ENCODE data around the gene UBN2.
"Not testable (repeated sequence)": the region's sequence is repeated elsewhere in the genome, so short reads cannot be mapped to it uniquely, and the experiment has no call there.

DNA sequence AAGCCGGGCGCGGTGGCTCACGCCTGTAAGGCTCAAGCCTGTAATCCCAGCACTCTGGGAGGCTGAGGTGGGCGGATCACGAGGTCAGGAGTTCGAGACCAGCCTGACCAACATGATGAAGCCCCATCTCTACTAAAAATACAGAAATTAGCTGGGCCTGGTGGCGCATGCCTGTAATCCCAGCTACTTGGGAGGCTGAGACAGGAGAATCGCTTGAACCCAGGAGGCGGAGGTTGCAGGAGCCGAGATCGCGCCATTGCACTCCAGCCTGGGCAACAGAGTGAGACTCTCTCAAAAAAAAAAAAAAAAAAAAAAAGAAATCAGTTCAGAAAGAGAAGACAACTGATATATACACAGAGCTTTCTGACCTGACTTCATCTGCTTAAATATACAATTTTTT is 102.4 kb downstream of the UBN2 start:
- TF ChIP-seq, protein P1, sequence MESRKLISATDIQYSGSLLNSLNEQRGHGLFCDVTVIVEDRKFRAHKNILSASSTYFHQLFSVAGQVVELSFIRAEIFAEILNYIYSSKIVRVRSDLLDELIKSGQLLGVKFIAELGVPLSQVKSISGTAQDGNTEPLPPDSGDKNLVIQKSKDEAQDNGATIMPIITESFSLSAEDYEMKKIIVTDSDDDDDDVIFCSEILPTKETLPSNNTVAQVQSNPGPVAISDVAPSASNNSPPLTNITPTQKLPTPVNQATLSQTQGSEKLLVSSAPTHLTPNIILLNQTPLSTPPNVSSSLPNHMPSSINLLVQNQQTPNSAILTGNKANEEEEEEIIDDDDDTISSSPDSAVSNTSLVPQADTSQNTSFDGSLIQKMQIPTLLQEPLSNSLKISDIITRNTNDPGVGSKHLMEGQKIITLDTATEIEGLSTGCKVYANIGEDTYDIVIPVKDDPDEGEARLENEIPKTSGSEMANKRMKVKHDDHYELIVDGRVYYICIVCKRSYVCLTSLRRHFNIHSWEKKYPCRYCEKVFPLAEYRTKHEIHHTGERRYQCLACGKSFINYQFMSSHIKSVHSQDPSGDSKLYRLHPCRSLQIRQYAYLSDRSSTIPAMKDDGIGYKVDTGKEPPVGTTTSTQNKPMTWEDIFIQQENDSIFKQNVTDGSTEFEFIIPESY (IDR thresholded peaks at IDR 0.05) = not testable (repeated sequence)
- TF ChIP-seq, protein P2, sequence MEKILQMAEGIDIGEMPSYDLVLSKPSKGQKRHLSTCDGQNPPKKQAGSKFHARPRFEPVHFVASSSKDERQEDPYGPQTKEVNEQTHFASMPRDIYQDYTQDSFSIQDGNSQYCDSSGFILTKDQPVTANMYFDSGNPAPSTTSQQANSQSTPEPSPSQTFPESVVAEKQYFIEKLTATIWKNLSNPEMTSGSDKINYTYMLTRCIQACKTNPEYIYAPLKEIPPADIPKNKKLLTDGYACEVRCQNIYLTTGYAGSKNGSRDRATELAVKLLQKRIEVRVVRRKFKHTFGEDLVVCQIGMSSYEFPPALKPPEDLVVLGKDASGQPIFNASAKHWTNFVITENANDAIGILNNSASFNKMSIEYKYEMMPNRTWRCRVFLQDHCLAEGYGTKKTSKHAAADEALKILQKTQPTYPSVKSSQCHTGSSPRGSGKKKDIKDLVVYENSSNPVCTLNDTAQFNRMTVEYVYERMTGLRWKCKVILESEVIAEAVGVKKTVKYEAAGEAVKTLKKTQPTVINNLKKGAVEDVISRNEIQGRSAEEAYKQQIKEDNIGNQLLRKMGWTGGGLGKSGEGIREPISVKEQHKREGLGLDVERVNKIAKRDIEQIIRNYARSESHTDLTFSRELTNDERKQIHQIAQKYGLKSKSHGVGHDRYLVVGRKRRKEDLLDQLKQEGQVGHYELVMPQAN (conservative IDR thresholded peaks at IDR 0.05) = not testable (repeated sequence)
- TF ChIP-seq FOXK2 (IDR thresholded peaks at IDR 0.05); MEF2A (IDR thresholded peaks at IDR 0.05; ENCODE audit: insufficient read depth, low read depth, low read length); POLR2AphosphoS2 (IDR thresholded peaks at IDR 0.05; ENCODE audit: low read depth, low read length); POLR2A (IDR thresholded peaks at IDR 0.05; ENCODE audit: low read depth, low read length); ZNF24 (IDR thresholded peaks at IDR 0.05); SMAD1 (IDR thresholded peaks at IDR 0.05; ENCODE audit: low read depth, partially characterized antibody); NFYB (IDR thresholded peaks at IDR 0.05; ENCODE audit: insufficient read depth, low read depth, low read length); NBN (IDR thresholded peaks at IDR 0.05); MTA2 (IDR thresholded peaks at IDR 0.05; ENCODE audit: low read depth): not testable (repeated sequence)
- TF ChIP-seq, protein P3, sequence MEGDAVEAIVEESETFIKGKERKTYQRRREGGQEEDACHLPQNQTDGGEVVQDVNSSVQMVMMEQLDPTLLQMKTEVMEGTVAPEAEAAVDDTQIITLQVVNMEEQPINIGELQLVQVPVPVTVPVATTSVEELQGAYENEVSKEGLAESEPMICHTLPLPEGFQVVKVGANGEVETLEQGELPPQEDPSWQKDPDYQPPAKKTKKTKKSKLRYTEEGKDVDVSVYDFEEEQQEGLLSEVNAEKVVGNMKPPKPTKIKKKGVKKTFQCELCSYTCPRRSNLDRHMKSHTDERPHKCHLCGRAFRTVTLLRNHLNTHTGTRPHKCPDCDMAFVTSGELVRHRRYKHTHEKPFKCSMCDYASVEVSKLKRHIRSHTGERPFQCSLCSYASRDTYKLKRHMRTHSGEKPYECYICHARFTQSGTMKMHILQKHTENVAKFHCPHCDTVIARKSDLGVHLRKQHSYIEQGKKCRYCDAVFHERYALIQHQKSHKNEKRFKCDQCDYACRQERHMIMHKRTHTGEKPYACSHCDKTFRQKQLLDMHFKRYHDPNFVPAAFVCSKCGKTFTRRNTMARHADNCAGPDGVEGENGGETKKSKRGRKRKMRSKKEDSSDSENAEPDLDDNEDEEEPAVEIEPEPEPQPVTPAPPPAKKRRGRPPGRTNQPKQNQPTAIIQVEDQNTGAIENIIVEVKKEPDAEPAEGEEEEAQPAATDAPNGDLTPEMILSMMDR (IDR thresholded peaks at IDR 0.05 in 2 of 3, conservative IDR thresholded peaks at IDR 0.05 in 1 of 3; ENCODE audit: control insufficient read depth in 2 of 3, extremely low read depth in 1 of 3, insufficient read depth in 1 of 3, low read depth in 3 of 3, low read length in 3 of 3) = not testable (repeated sequence)
